Thoracic aorta (tissue), 2 donors: ENCODE data around the gene NPPB. TPM values are rescaled to one million over a fixed set of nuclear protein-coding genes. Genes with fewer than 3 reads are reported as not detected.
A peak's percentile ranks its signal among the peaks of the same experiment; 100 is the strongest.
"Not testable (repeated sequence)": the region's sequence is repeated elsewhere in the genome, so short reads cannot be mapped to it uniquely, and the experiment has no call there.

Source experiments
- ATAC-seq: fragments of 150-250 bp; one replicate; pipeline ENCODE4 v1.8.0; 2017; ENCODE audit warnings: low read depth; ENCODE audit not compliant: insufficient number of reproducible peaks, low FRiP score
- DNase-seq: peaks from one replicate; pipeline ENCODE4 v3.0.0-alpha.2; 2020; ENCODE audit warnings: low spot score
- H3K27ac ChIP-seq, 2 donors: fragments of 200-600 bp; sonication (generic); 1 replicate in 1 of 2; 2 replicates in 1 of 2; pipeline ENCODE4 v1.5.1; 2016; ENCODE audit warnings: mild to moderate bottlenecking in 2 of 2, moderate library complexity in 2 of 2
- H3K27me3 ChIP-seq: fragments of 200-600 bp; sonication (generic); replicated peaks from 2 replicates; pipeline ENCODE4 v1.6.0; 2016; ENCODE audit warnings: mild to moderate bottlenecking; ENCODE audit not compliant: insufficient read depth
- H3K36me3 ChIP-seq: fragments of 200-600 bp; sonication (generic); one replicate; pipeline ENCODE4 v1.5.1; 2016
- H3K4me1 ChIP-seq, 2 donors: fragments of 200-600 bp; sonication (generic); 1 replicate in 1 of 2; 2 replicates in 1 of 2; pipeline versions ENCODE4 v1.5.1 to v1.6.0; 2016; ENCODE audit warnings: low read depth in 2 of 2, mild to moderate bottlenecking in 1 of 2; ENCODE audit not compliant: control insufficient read depth in 1 of 2
- H3K4me3 ChIP-seq: fragments of 200-600 bp; sonication (generic); 2 replicates; pipeline ENCODE4 v1.5.1; 2016; ENCODE audit warnings: mild to moderate bottlenecking
- H3K9me3 ChIP-seq: fragments of 200-600 bp; sonication (generic); 2 replicates; pipeline ENCODE4 v1.5.1; 2016
- CTCF ChIP-seq: fragments of 200-600 bp; sonication (generic); IDR thresholded peaks from one replicate; pipeline ENCODE4 v1.5.1; 2019; ENCODE audit warnings: antibody characterized with exemption
- total RNA-seq, 2 donors: library from RNA; depleted of rRNA; stranded (reverse); fragments of >200 nt; gene quantifications; one replicate each; pipeline versions ENCODE4 v1.1.0 to v1.2.3, GENCODE V29; 2016

The NPPB gene
- not detected for total RNA-seq

GRCh38 chr1:11858613-11858967 is at the start of gene NPPB:
TSS of gene NPPB (minus strand) at chr1:11858945. CDS start at chr1:11858833, 112 bp downstream.
- Histone ChIP-seq H3K27me3 (no peaks in the 10 kb centered on the region), H3K4me3 (no peak within 1 kb of the TSS), H3K27ac (no peak within 1 kb of the TSS), H3K4me1 (peaks cover 0 to 3% of the 10 kb centered on the region in 2 donors), H3K9me3 (no peaks in the 10 kb centered on the region), H3K36me3 (no peaks in the 10 kb centered on the region)
- no peak for ATAC-seq
- no peak for TF ChIP-seq CTCF
- DNase-seq, result no peak

- DNase-seq (no peak), ATAC-seq (peak; percentile 83)
- Histone ChIP-seq H3K4me1 (no peaks in the 10 kb centered on the region), H3K27me3 (no peaks in the 10 kb centered on the region), H3K36me3 (no peaks in the 10 kb centered on the region), H3K4me3 (peak overlapping the region; percentile 83), H3K27ac (peak overlapping the region; percentile 91 to 93), H3K9me3 (no peaks in the 10 kb centered on the region)
- TF ChIP-seq CTCF, result no peak
Measured at GRCh38 chr1:11908095-11908675, 49.4 kb upstream of the NPPB start.

GRCh38 chr1:11907275-11908094 is 48.7 kb upstream of the NPPB start:
- Histone ChIP-seq H3K4me1 (no peaks in the 10 kb centered on the region), H3K36me3 (no peaks in the 10 kb centered on the region), H3K27me3 (no peaks in the 10 kb centered on the region), H3K27ac (peak overlapping the region; percentile 91 to 93), H3K4me3 (peak overlapping the region; percentile 83), H3K9me3 (no peaks in the 10 kb centered on the region)
- peak; percentile 93 for ATAC-seq
- peak; percentile 75 for DNase-seq
- TF ChIP-seq CTCF, result peak; percentile 75

- H3K9me3 ChIP-seq, result no peaks in the 10 kb centered on the region
- TF ChIP-seq CTCF, result no peak
- no peak overlapping the region for H3K27ac ChIP-seq
- H3K4me3 ChIP-seq, result no peak overlapping the region
- H3K4me1 ChIP-seq, result no peaks in the 10 kb centered on the region
- no peak for DNase-seq
- no peak for ATAC-seq
- H3K36me3 ChIP-seq, result no peaks in the 10 kb centered on the region
- H3K27me3 ChIP-seq, result no peaks in the 10 kb centered on the region
Measured at GRCh38 chr1:11906870-11907269, 48.1 kb upstream of the NPPB start.

GRCh38 chr1:11904978-11905377 is 46.2 kb upstream of the NPPB start:
- no peaks in the 10 kb centered on the region for H3K4me1 ChIP-seq
- no peak overlapping the region for H3K27ac ChIP-seq
- H3K4me3 ChIP-seq, result no peak overlapping the region
- TF ChIP-seq CTCF, result no peak
- ATAC-seq, result no peak
- no peaks in the 10 kb centered on the region for H3K36me3 ChIP-seq
- H3K27me3 ChIP-seq, result no peaks in the 10 kb centered on the region
- DNase-seq, result no peak
- no peaks in the 10 kb centered on the region for H3K9me3 ChIP-seq

GRCh38 chr1:11904156-11904555 is 45.4 kb upstream of the NPPB start:
- H3K4me3 ChIP-seq, DNase-seq, ATAC-seq, H3K36me3 ChIP-seq, H3K9me3 ChIP-seq, H3K27me3 ChIP-seq, H3K27ac ChIP-seq, H3K4me1 ChIP-seq: not testable (repeated sequence)
